CD14-positive monocyte (primary cell): ENCODE data around the gene SCIN. TPM values are rescaled to one million over a fixed set of nuclear protein-coding genes. Genes with fewer than 3 reads are reported as not detected.

Experiments used
- DNase-seq, 3 donors: peaks; one replicate each; pipeline ENCODE4 v3.0.0-alpha.2; 2011 to 2022
- H2AFZ ChIP-seq: 2 replicates; pipeline ENCODE4 v1.6.0; 2012; ENCODE audit warnings: mild to moderate bottlenecking, low read depth, low read length, inconsistent platforms; ENCODE audit not compliant: insufficient read depth, poor library complexity, severe bottlenecking
- H3K27ac ChIP-seq, 2 donors: 1 replicate in 1 of 2; 2 replicates in 1 of 2; pipeline ENCODE4 v1.5.1; 2012 to 2013; ENCODE audit warnings: low read length in 2 of 2, control low read depth in 1 of 2, inconsistent platforms in 1 of 2, low read depth in 1 of 2, mild to moderate bottlenecking in 1 of 2
- H3K27me3 ChIP-seq, 2 donors: one replicate each; pipeline versions ENCODE4 v1.6.0 to v1.6.1; 2011 to 2013; ENCODE audit warnings: low read length in 2 of 2; ENCODE audit not compliant: control insufficient read depth in 2 of 2, insufficient read depth in 2 of 2
- H3K36me3 ChIP-seq, 2 donors: replicated peaks in 1 of 2; 1 replicate in 1 of 2; 2 replicates in 1 of 2; pipeline versions ENCODE4 v1.5.1 to v1.6.1; 2012 to 2013; ENCODE audit warnings: low read length in 2 of 2, control low read depth in 1 of 2, inconsistent platforms in 1 of 2, mild to moderate bottlenecking in 1 of 2; ENCODE audit not compliant: insufficient read depth in 2 of 2, control insufficient read depth in 1 of 2
- H3K4me1 ChIP-seq, 2 donors: 1 replicate in 1 of 2; 2 replicates in 1 of 2; pipeline versions ENCODE4 v1.5.1 to v1.6.1; 2012 to 2013; ENCODE audit warnings: low read length in 2 of 2, control low read depth in 1 of 2, inconsistent platforms in 1 of 2, mild to moderate bottlenecking in 1 of 2, moderate library complexity in 1 of 2; ENCODE audit not compliant: insufficient read depth in 2 of 2, control insufficient read depth in 1 of 2
- H3K4me2 ChIP-seq: replicated peaks from 2 replicates; pipeline ENCODE3; 2012; ENCODE audit warnings: low read length, moderate library complexity, mild to moderate bottlenecking; ENCODE audit not compliant: poor library complexity, severe bottlenecking; ENCODE audit errors: extremely low read depth
- H3K4me3 ChIP-seq, 3 experiments: fragments of 200-600 bp in 1 of 3; sonication (generic) in 1 of 3; replicated peaks in 1 of 3; 1 replicate in 2 of 3; 2 replicates in 1 of 3; pipeline ENCODE4 v1.5.1; 2011 to 2013; ENCODE audit warnings: low read length in 3 of 3, mild to moderate bottlenecking in 3 of 3, control low read depth in 2 of 3, low read depth in 2 of 3, inconsistent platforms in 1 of 3, moderate library complexity in 1 of 3
- H3K79me2 ChIP-seq: 2 replicates; pipeline ENCODE4 v1.6.0; 2012; ENCODE audit warnings: mild to moderate bottlenecking, control low read depth, inconsistent platforms, low read length, moderate library complexity; ENCODE audit not compliant: insufficient read depth
- H3K9ac ChIP-seq: 2 replicates; pipeline ENCODE4 v1.6.0; 2017; ENCODE audit warnings: low read length, mild to moderate bottlenecking; ENCODE audit not compliant: insufficient read depth, poor library complexity, severe bottlenecking
- H3K9me3 ChIP-seq, 2 donors: replicated peaks in 1 of 2; 1 replicate in 1 of 2; 2 replicates in 1 of 2; pipeline versions ENCODE4 v1.5.1 to v1.6.1; 2012 to 2013; ENCODE audit warnings: low read length in 2 of 2, control low read depth in 1 of 2; ENCODE audit not compliant: control insufficient read depth in 1 of 2, insufficient read depth in 1 of 2
- H4K20me1 ChIP-seq: 2 replicates; pipeline ENCODE4 v1.6.0; 2012; ENCODE audit warnings: mild to moderate bottlenecking, low read length, control low read depth, moderate library complexity; ENCODE audit not compliant: insufficient read depth
- H3K27ac Mint-ChIP-seq, 7 donors: one replicate each; pipeline ENCODE4 v1.8.0; 2020; ENCODE audit warnings: mild to moderate bottlenecking in 7 of 7, mixed read lengths in 7 of 7, moderate library complexity in 6 of 7, inconsistent platforms in 2 of 7
- H3K27me3 Mint-ChIP-seq, 3 donors: one replicate each; pipeline ENCODE4 v1.8.0; 2021 to 2022; ENCODE audit warnings: low read depth in 3 of 3, mild to moderate bottlenecking in 3 of 3, mixed read lengths in 3 of 3, moderate library complexity in 3 of 3, inconsistent platforms in 1 of 3
- H3K36me3 Mint-ChIP-seq, 2 donors: one replicate each; pipeline ENCODE4 v1.8.0; 2020; ENCODE audit warnings: mixed read lengths in 2 of 2, inconsistent platforms in 1 of 2, mild to moderate bottlenecking in 1 of 2
- H3K4me1 Mint-ChIP-seq: one replicate; pipeline ENCODE4 v1.8.0; 2020; ENCODE audit warnings: mild to moderate bottlenecking, mixed read lengths
- H3K4me3 Mint-ChIP-seq, 2 donors: one replicate each; pipeline ENCODE4 v1.8.0; 2020; ENCODE audit warnings: mild to moderate bottlenecking in 2 of 2, mixed read lengths in 2 of 2, moderate library complexity in 1 of 2
- H3K9me3 Mint-ChIP-seq, 7 donors: one replicate each; pipeline ENCODE4 v1.8.0; 2020 to 2022; ENCODE audit warnings: mixed read lengths in 7 of 7, mild to moderate bottlenecking in 6 of 7, moderate library complexity in 6 of 7, inconsistent platforms in 2 of 7
- WGBS: methylation state at CpG from one replicate; pipeline ENCODE4 v1.1.5; 2013; ENCODE audit warnings: missing lambda C conversion rate; ENCODE audit not compliant: insufficient coverage; 5-methylcytosine and 5-hydroxymethylcytosine counted together
- intact Hi-C, 2 donors: fragments of 100-400 bp; cut with micrococcal nuclease; formaldehyde crosslinking; loops; one replicate each; pipeline versions ENCODE4 v1.15.0 to v1.15.1; 2023
- polyA plus RNA-seq, 3 donors: library from polyadenylated mRNA; depleted of rRNA in 1 of 3; unstranded in 2 of 3; stranded (reverse) in 1 of 3; fragments of 300-500 nt in 2 of 3; fragments of >200 nt in 1 of 3; fragmentation: Illumina TruSeq in 2 of 3; gene quantifications; 1 replicate in 2 of 3; 2 replicates in 1 of 3; pipeline ENCODE4 v1.2.3, GENCODE V29; 2012 to 2021
- TF ChIP-seq, protein P1 (sequence below): fragments of 200-600 bp; IDR thresholded peaks from one replicate; pipeline ENCODE4 v1.8.0; 2022; ENCODE audit warnings: antibody characterized with exemption, mild to moderate bottlenecking

SCIN gene
- polyA plus RNA-seq, 3 donors: 0.08 TPM; not detected in 2

DNA sequence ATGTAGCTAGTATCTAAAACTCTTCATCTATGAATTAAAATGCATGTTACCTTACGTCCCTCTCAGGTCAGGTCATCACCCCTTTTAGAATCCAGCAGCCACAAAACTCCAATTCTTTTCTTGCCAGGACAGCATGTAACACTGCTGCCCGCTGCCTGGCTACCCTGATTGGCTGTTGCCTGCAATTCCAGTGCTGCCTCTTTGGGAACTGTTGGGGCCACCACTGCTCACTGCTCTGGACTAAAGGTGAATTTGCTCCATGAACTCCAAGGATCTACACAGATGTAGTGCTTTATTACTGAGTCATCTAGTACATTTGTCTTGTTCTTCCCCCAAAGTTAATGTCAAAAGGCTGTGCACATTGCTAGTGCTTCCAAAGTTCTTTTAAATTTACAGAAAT, 40.4 kb downstream of the SCIN start:
- TF ChIP-seq, protein P1, sequence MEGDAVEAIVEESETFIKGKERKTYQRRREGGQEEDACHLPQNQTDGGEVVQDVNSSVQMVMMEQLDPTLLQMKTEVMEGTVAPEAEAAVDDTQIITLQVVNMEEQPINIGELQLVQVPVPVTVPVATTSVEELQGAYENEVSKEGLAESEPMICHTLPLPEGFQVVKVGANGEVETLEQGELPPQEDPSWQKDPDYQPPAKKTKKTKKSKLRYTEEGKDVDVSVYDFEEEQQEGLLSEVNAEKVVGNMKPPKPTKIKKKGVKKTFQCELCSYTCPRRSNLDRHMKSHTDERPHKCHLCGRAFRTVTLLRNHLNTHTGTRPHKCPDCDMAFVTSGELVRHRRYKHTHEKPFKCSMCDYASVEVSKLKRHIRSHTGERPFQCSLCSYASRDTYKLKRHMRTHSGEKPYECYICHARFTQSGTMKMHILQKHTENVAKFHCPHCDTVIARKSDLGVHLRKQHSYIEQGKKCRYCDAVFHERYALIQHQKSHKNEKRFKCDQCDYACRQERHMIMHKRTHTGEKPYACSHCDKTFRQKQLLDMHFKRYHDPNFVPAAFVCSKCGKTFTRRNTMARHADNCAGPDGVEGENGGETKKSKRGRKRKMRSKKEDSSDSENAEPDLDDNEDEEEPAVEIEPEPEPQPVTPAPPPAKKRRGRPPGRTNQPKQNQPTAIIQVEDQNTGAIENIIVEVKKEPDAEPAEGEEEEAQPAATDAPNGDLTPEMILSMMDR: no peak
- intact Hi-C loops: no loop called here
- no peak overlapping the region for H3K4me3 Mint-ChIP-seq
- no peaks in the 10 kb centered on the region for H3K4me1 ChIP-seq
- H3K79me2 ChIP-seq: no peaks in the 10 kb centered on the region
- no peak overlapping the region for H3K27ac ChIP-seq
- no peaks in the 10 kb centered on the region for H3K36me3 Mint-ChIP-seq
- no peak overlapping the region for H3K4me3 ChIP-seq
- no peaks in the 10 kb centered on the region for H3K9me3 ChIP-seq
- H4K20me1 ChIP-seq: no peaks in the 10 kb centered on the region
- H3K4me1 Mint-ChIP-seq: no peaks in the 10 kb centered on the region
- no peak for DNase-seq
- H3K9ac ChIP-seq: no peak overlapping the region
- H3K27ac Mint-ChIP-seq: no peak overlapping the region
- H3K4me2 ChIP-seq: no peak overlapping the region
- no peak overlapping the region for H2AFZ ChIP-seq
- H3K27me3 ChIP-seq: no peaks in the 10 kb centered on the region
- H3K27me3 Mint-ChIP-seq: peaks cover 0 to 3% (median 0%) of the 10 kb centered on the region in 3 donors
- peaks cover 0 to 4% (median 2%) of the 10 kb centered on the region in 7 donors for H3K9me3 Mint-ChIP-seq
- H3K36me3 ChIP-seq: no peaks in the 10 kb centered on the region
- WGBS: 100% methylated on average over 2 of the region's 2 CpGs

GRCh38 chr7:12612622-12613021, 42.1 kb downstream of the SCIN start:
- H3K27me3 ChIP-seq: no peaks in the 10 kb centered on the region
- H3K4me2 ChIP-seq: no peak overlapping the region
- H3K36me3 ChIP-seq: no peaks in the 10 kb centered on the region
- H3K9me3 ChIP-seq: no peaks in the 10 kb centered on the region
- no CpG with 5 or more reads among the region's 2 CpGs for WGBS
- no peak overlapping the region for H3K4me3 ChIP-seq
- Mint-ChIP-seq H3K4me3 (no peak overlapping the region), H3K4me1 (no peaks in the 10 kb centered on the region), H3K9me3 (peaks cover 0 to 4% (median 2%) of the 10 kb centered on the region in 7 donors), H3K27me3 (peaks cover 0 to 3% (median 0%) of the 10 kb centered on the region in 3 donors), H3K27ac (no peak overlapping the region), H3K36me3 (no peaks in the 10 kb centered on the region)
- intact Hi-C loops: no loop called here
- H3K4me1 ChIP-seq: no peaks in the 10 kb centered on the region
- H2AFZ ChIP-seq: no peak overlapping the region
- no peak overlapping the region for H3K9ac ChIP-seq
- no peak overlapping the region for H3K27ac ChIP-seq
- H4K20me1 ChIP-seq: no peaks in the 10 kb centered on the region
- TF ChIP-seq, protein P1: no peak
- no peaks in the 10 kb centered on the region for H3K79me2 ChIP-seq
- no peak for DNase-seq
